WI38 (cell line): ENCODE data around the gene PTGIS.

ENCODE experiments used
- H3K4me3 ChIP-seq: 2 replicates; pipeline ENCODE4 v1.5.1; 2011; ENCODE audit warnings: low read depth, mild to moderate bottlenecking, control low read depth, low read length
- CTCF ChIP-seq: IDR thresholded peaks from 2 replicates; pipeline ENCODE4 v1.5.1; 2012; ENCODE audit warnings: low read depth, mild to moderate bottlenecking, control low read depth, low read length

The PTGIS gene

GRCh38 chr20:49563015-49563980, 4.6 kb downstream of the PTGIS start:
- TF ChIP-seq CTCF, result no peak
- H3K4me3 ChIP-seq, result no peak overlapping the region

GRCh38 chr20:49562311-49563014, 5.5 kb downstream of the PTGIS start:
- TF ChIP-seq CTCF, result no peak
- H3K4me3 ChIP-seq, result no peak overlapping the region

- TF ChIP-seq CTCF, result no peak
- no peak overlapping the region for H3K4me3 ChIP-seq
Measured at GRCh38 chr20:49561806-49562205, 6.1 kb downstream of the PTGIS start.

- no peak overlapping the region for H3K4me3 ChIP-seq
- no peak for TF ChIP-seq CTCF
Measured at GRCh38 chr20:49561256-49561655, 6.7 kb downstream of the PTGIS start.

- no peak overlapping the region for H3K4me3 ChIP-seq
- no peak for TF ChIP-seq CTCF
Measured at GRCh38 chr20:49560646-49561045, 7.3 kb downstream of the PTGIS start.

GRCh38 chr20:49560186-49560585, 7.8 kb downstream of the PTGIS start:
- no peak for TF ChIP-seq CTCF
- no peak overlapping the region for H3K4me3 ChIP-seq
